ENCODE measurements around the gene P3H3.
"Not testable (repeated sequence)": the region's sequence is repeated elsewhere in the genome, so short reads cannot be mapped to it uniquely, and the experiment has no call there.

P3H3 gene

GRCh38 chr12:6849427-6849826, 21.2 kb downstream of the P3H3 start:
- no peak for DNase-seq

DNA sequence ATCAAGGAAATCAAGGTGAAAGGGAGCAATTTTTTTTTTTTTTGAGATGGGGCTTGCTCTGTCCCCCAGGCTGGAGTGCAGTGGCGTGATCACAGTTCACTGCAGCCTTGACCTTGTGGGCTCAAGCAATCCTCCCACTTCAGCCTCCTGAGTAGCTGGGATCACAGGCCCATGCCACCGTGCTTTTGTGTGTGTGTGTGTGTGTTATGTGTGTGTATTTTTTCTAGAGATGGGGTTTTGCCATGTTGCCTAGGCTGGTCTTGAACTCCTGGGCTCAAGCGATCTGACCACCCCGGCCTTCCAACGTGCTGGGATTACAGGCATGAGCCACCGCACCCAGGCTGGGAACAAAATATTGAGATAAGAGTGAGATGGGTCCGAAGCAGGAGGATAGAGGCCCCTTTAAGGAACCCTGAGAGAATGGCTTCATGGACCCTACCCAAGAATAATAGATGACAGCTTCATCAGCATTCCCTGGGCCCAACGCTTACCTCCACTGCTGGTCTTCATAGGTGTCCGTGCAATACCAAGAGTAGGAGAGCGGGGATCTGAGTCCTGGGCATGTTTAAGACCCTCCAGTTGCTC, 21.9 kb downstream of the P3H3 start:
- no peak for DNase-seq

GRCh38 chr12:6850796-6851152, 22.6 kb downstream of the P3H3 start:
- DNase-seq = no peak

GRCh38 chr12:6851153-6851920, 23.1 kb downstream of the P3H3 start, which contains the start of gene CDCA3:
TSS of gene CDCA3 (minus strand) at chr12:6851286. CDS start at chr12:6850952, 334 bp downstream.
- peak; percentile 94 for DNase-seq

- DNase-seq = peak; percentile 96
These were observed 23.9 kb downstream of the P3H3 start, which contains the start of gene USP5 for GRCh38 chr12:6851921-6852650. TSS of gene USP5 (plus strand) at chr12:6852150. CDS start at chr12:6852180, 30 bp downstream.

GRCh38 chr12:6852651-6853354, 24.6 kb downstream of the P3H3 start:
- peak; percentile 81 for DNase-seq

DNA sequence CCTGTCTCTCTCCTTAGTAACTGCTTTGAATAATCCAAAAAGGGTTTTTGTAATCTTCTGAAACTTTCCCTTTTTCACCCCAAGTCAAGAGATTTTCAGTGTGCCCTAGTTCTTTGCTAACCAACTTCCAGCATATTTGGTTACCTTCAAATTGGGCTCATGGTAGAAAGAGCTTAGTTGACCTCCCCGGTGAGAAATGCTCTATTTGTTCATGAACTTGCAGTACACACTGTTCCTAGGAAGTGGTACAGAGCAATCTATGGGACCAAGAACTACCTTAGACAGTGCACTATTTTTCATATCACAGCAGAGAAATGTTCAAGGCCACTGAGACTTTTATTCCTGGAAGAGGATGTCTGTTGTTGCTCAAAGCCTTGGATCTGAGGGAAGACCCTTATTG, 25.4 kb downstream of the P3H3 start:
- DNase-seq = no peak

DNA sequence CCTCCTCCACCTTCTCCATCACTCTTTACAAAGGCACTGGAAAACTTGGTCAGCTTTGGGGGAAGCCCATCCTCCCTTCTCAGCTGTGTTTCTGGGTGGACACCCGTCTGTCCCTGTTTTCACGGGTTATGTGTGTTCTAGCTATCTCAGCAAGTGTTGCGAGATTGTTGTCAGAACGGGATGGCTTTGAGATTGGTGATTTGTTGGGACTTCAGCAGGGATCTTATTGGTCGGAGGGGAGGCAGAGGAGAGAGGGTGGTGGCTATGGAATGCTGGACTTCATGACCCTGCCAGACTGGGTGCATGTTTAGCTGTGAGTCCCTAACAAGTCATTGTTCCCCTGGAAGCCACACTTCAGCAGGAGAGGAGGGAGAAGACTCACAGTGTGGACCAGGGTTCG, 25.8 kb downstream of the P3H3 start:
- no peak for DNase-seq

DNA sequence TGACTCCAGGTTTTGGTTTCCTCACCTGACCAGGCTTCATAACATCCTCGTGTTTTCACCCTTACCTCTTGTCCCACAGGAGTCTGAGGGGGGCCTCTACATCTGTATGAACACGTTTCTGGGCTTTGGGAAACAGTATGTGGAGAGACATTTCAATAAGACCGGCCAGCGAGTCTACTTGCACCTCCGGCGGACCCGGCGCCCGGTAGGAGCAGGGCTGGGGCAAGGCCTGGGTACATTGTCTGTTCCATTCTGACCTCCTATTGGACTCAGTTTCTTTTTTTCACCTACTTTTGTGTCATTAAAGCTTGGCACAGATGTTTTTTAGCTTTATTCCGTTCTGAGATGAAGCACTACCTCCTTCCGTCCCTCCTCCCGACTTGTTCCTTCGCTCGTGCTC, 27.1 kb downstream of the P3H3 start:
- no peak for DNase-seq

DNA sequence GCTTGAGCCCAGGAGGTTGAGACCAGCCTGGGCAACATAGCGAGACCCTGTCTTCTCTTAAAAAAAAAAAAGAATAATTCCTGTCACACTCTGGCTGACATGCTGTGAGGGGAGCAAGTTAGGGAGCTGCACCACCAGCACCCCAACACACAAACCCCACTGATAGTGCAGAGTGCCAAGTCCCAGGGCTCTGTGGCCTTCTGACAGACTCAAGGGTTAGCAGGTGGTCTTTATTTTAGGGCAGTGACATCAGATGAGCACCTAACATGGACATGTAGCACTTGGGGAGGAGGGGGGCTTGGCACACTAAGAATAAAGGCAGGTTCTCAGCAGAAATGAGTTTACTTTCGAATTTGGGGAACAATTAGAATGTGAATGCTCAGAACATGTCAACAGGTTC, 30.6 kb downstream of the P3H3 start:
- no peak for DNase-seq

DNA sequence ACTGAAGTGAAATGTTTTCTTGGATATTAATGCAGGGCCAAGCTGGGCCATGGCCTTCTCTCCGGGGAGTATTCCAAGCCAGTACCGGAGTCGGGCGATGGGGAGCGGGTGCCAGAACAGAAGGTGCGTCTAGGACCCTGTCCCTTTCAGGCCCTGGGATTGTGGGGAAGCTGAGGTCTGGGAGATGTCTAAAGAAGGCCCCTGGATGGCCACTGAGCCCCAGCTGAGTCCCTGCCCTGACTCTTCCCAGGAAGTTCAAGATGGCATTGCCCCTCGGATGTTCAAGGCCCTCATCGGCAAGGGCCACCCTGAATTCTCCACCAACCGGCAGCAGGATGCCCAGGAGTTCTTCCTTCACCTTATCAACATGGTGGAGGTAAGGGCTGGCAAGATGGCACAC, 31.9 kb downstream of the P3H3 start:
- DNase-seq = no peak

DNA sequence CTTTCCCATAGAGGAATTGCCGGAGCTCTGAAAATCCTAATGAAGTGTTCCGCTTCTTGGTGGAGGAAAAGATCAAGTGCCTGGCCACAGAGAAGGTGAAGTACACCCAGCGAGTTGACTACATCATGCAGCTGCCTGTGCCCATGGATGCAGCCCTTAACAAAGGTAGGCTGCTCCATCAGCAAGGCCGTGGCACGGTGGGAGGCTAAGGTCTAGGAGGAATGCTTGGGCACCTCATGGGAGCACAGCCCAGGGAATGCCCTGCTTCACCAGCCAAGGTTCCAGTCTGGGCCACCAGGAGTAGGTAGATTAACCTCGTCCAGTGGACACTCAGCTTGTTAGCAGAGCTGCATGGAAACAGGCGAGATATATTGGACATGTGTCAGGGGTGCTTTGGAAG, 32.7 kb downstream of the P3H3 start:
- no peak for DNase-seq

DNA sequence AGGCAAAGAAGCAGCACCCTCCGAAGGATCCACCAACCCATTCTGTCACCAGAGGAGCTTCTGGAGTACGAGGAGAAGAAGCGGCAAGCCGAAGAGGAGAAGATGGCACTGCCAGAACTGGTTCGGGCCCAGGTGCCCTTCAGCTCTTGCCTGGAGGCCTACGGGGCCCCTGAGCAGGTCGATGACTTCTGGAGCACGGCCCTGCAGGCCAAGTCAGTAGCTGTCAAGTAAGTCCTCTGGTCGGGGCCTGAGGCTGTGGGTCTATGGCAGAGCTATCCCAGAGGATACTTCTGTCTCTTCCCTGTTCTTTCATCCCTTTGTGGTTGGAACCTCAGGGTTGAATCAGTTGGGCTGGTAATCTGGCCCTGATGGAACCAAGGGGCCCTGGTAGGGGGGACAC, 33.2 kb downstream of the P3H3 start:
- DNase-seq = no peak

DNA sequence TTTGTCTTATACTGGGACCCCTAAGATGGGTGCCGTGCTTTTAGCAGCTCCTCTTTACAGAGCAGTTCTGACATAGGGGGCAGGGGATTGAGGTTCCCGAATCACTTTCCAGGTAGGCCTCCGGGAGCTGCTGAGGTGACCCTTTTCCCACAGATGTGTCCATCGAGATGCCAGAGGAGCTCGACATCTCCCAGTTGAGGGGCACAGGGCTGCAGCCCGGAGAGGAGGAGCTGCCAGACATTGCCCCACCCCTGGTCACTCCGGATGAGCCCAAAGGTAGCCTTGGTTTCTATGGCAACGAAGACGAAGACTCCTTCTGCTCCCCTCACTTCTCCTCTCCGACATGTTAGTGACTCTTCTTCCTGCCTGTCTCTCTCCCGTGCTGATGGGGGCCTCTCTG, 34.8 kb downstream of the P3H3 start:
- DNase-seq = no peak

DNA sequence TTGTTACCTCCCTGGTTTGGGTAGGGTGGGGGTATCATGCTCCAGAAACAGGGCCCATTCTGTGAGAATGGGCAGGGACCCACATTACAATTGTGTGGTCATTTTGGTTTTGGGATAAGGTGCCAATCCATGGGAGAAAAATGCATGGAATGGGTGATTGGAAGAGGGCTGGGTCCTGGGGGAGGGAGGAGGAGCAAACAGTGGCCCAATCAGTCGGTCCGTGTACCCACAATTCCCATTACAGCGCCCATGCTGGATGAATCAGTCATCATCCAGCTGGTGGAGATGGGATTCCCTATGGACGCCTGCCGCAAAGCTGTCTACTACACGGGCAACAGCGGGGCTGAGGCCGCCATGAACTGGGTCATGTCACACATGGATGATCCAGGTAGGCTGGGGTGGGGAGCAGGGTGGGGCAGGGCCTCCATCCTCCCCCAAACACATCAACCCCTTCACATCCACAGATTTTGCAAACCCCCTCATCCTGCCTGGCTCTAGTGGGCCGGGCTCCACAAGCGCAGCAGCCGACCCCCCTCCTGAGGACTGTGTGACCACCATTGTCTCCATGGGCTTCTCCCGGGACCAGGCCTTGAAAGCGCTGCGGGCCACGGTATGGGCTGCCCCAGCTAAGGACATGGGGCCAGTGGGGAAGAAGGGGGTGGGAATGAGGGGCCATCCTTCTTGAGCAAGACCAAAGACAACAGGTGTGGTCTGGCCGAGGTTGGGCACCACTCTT, 35.5 kb downstream of the P3H3 start:
- no peak for DNase-seq

DNA sequence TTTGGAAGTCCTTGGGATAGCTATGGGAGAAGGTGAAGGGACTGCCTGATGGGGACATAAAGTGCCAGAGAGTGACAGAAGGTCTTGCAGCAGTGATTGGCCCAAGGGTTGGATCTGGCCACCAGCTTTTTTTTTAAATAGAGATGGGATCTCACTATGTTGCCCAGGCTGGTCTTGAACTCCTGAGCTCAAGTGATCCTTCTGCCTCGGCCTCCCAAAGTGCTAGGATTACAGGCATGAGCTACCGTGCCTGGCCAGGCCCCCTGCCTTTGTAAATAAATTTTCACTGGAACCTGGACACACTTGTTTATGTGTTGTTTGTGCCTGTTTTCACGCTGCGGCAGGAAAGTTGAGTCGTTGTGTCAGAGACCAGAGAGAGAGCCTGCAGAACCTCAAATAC, 37.1 kb downstream of the P3H3 start:
- DNase-seq = not testable (repeated sequence)

DNA sequence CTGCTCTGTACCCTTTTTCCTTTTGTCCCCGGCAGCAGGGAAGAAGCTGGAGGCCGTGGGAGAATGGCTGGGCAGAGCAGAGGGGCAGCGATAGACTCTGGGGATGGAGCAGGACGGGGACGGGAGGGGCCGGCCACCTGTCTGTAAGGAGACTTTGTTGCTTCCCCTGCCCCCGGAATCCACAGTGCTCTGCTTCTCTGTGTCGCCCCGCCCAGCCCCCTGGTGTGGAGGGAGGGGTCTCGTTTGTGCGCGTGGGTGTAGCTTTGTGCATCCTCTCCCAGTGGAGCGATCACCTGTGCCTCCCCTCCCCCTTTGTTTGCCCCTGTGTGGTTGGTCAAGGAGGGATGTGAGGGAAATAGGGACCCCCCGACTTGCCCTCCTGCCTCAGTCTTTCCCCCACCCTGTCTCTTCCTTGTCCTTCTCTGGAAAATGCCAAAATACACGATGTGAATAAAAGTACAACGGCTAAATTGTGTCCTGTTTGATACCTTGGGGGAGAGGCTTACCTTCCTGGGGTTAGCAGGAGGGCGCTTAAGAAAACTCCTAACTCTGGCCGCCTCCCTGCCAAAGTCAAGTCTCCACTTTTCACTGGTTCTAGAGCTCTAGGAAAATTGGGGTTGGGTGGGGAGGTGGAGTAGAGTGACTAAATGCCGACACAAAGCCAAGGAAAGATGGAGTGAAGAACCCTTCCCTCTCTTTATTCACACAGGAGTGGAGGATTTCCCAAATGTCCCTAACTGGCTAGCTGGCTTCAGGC, 38.1 kb downstream of the P3H3 start:
- DNase-seq = no peak

DNA sequence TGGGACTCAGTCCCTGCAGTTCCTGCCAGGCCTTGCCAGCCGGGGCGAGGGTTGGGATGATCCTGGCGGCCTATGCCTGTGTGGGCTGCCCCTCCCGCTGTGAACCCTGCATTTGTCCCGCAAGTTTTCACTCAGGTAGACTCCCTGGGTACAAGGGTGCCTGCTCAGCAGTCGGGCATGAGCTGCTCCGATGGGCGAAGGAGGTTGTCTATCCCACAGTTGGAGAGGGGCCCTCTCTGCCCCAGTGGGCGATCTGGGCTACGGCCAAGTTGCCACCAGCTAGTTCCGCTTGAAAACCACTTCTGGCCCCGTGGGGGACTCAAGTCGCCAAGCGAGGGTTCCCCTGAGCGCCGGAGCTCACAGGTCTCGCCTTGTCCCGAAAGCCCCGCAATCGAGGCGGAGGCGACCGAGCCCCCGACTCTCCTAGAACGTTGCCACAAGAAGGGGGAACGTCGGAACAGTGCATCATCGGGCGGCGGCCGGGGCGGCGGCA, 38.8 kb downstream of the P3H3 start:
- no peak for DNase-seq

GRCh38 chr12:6867413-6868210, 39.4 kb downstream of the P3H3 start, which contains the start of gene TPI1:
TSS of gene TPI1 (plus strand) at chr12:6867531. CDS start at chr12:6867567, 36 bp downstream.
- DNase-seq = peak; percentile 92

- no peak for DNase-seq
These were observed 40.2 kb downstream of the P3H3 start for GRCh38 chr12:6868211-6869048.
